Activated naive CD4-positive, alpha-beta T cell treated with anti-CD3 and anti-CD28 coated beads, Interleukin-2, amount 50 U/mL, for 72 hours (primary cell): Measurements from ENCODE around the gene SMURF2. TPM values are rescaled to one million over a fixed set of nuclear protein-coding genes. Genes with fewer than 3 reads are reported as not detected.

Experiments used
- ATAC-seq, 2 donors: fragments of 150-1000 bp; cut with Tn5 transposase; 2 replicates each; pipeline ENCODE4 v1.10.0; 2021; ENCODE audit warnings: mild to moderate bottlenecking in 2 of 2, moderate library complexity in 2 of 2
- DNase-seq, 2 donors: peaks; one replicate each; pipeline ENCODE4 v3.0.0; 2021 to 2022; ENCODE audit warnings: low spot score in 2 of 2
- H3K27ac Mint-ChIP-seq, 2 donors: one replicate each; pipeline ENCODE4 v1.8.0; 2022; ENCODE audit warnings: mild to moderate bottlenecking in 2 of 2, mixed read lengths in 2 of 2
- H3K36me3 Mint-ChIP-seq, 2 donors: one replicate each; pipeline ENCODE4 v1.8.0; 2022; ENCODE audit warnings: mixed read lengths in 2 of 2
- H3K9me3 Mint-ChIP-seq, 2 donors: one replicate each; pipeline ENCODE4 v1.8.0; 2022; ENCODE audit warnings: mixed read lengths in 2 of 2
- total RNA-seq, 2 donors: library from RNA; stranded (reverse); gene quantifications; one replicate each; pipeline ENCODE4 v1.2.3, GENCODE V29; 2022

SMURF2 gene
- total RNA-seq, 2 donors from 2014 or later: 14.9 to 16.0 TPM

- DNase-seq (no peak), ATAC-seq (no peak)
- Mint-ChIP-seq H3K9me3 (peaks cover 0 to 5% of the 10 kb centered on the region in 2 donors), H3K27ac (no peak overlapping the region), H3K36me3 (peaks cover 0 to 12% of the 10 kb centered on the region in 2 donors)
Measured at GRCh38 chr17:64651889-64652288, 10.2 kb downstream of the SMURF2 start.

GRCh38 chr17:64648234-64648633, 13.9 kb downstream of the SMURF2 start:
- peak overlapping the region in 1 of 2 donors; percentile 71 for H3K27ac Mint-ChIP-seq
- ATAC-seq (no peak), DNase-seq (no peak)
- no peaks in the 10 kb centered on the region for H3K9me3 Mint-ChIP-seq
- no peaks in the 10 kb centered on the region for H3K36me3 Mint-ChIP-seq

GRCh38 chr17:64647817-64648216, 14.3 kb downstream of the SMURF2 start:
- H3K27ac Mint-ChIP-seq: no peak overlapping the region

GRCh38 chr17:64639516-64639915, 22.6 kb downstream of the SMURF2 start:
- ATAC-seq (no peak), DNase-seq (no peak)
- H3K9me3 Mint-ChIP-seq: peaks cover 0 to 5% of the 10 kb centered on the region in 2 donors
- H3K36me3 Mint-ChIP-seq: peaks cover 0 to 6% of the 10 kb centered on the region in 2 donors
- no peak overlapping the region for H3K27ac Mint-ChIP-seq

More at GRCh38 chr17:64647817-64648216, 14.3 kb downstream of the SMURF2 start:
- no peaks in the 10 kb centered on the region for H3K9me3 Mint-ChIP-seq
- no peak for ATAC-seq
- no peaks in the 10 kb centered on the region for H3K36me3 Mint-ChIP-seq
- DNase-seq: no peak

GRCh38 chr17:64638552-64639203, 23.4 kb downstream of the SMURF2 start:
- Mint-ChIP-seq H3K9me3 (peaks cover 0 to 5% of the 10 kb centered on the region in 2 donors), H3K27ac (no peak overlapping the region), H3K36me3 (peaks cover 0 to 6% of the 10 kb centered on the region in 2 donors)
- ATAC-seq (no peak), DNase-seq (no peak)

GRCh38 chr17:64635647-64636305, 26.3 kb downstream of the SMURF2 start:
- ATAC-seq (peak; percentile 75 to 90), DNase-seq (no peak)
- H3K27ac Mint-ChIP-seq: peak overlapping the region; percentile 85 to 95
- peaks cover 0 to 6% of the 10 kb centered on the region in 2 donors for H3K36me3 Mint-ChIP-seq
- H3K9me3 Mint-ChIP-seq: peaks cover 0 to 5% of the 10 kb centered on the region in 2 donors

GRCh38 chr17:64634218-64634617, 27.9 kb downstream of the SMURF2 start:
- no peak for DNase-seq

GRCh38 chr17:64632606-64633005, 29.5 kb downstream of the SMURF2 start:
- H3K9me3 Mint-ChIP-seq: peaks cover 0 to 5% of the 10 kb centered on the region in 2 donors
- DNase-seq (no peak), ATAC-seq (no peak)
- H3K27ac Mint-ChIP-seq: no peak overlapping the region
- H3K36me3 Mint-ChIP-seq: peaks cover 0 to 8% of the 10 kb centered on the region in 2 donors

More at GRCh38 chr17:64634218-64634617, 27.9 kb downstream of the SMURF2 start:
- ATAC-seq: peak; percentile 68 to 69
- H3K36me3 Mint-ChIP-seq: peaks cover 0 to 6% of the 10 kb centered on the region in 2 donors
- peak overlapping the region in 1 of 2 donors; percentile 52 for H3K27ac Mint-ChIP-seq
- peaks cover 0 to 5% of the 10 kb centered on the region in 2 donors for H3K9me3 Mint-ChIP-seq

- Mint-ChIP-seq H3K36me3 (peaks cover 0 to 10% of the 10 kb centered on the region in 2 donors), H3K27ac (no peak overlapping the region), H3K9me3 (peaks cover 0 to 5% of the 10 kb centered on the region in 2 donors)
- no peak for DNase-seq
- ATAC-seq: no peak
Measured at GRCh38 chr17:64632194-64632593, 29.9 kb downstream of the SMURF2 start.

GRCh38 chr17:64630309-64631223, 31.5 kb downstream of the SMURF2 start:
- Mint-ChIP-seq H3K9me3 (peaks cover 0 to 4% of the 10 kb centered on the region in 2 donors), H3K27ac (peak overlapping the region; percentile 37 to 54), H3K36me3 (peaks cover 2 to 9% of the 10 kb centered on the region in 2 donors)
- no peak for ATAC-seq
- DNase-seq: no peak

- Mint-ChIP-seq H3K27ac (peak overlapping the region; percentile 81 to 86), H3K36me3 (peaks cover 4 to 8% of the 10 kb centered on the region in 2 donors), H3K9me3 (no peaks in the 10 kb centered on the region)
- DNase-seq: peak in 1 of 2 donors; percentile 22
- peak; percentile 97 to 99 for ATAC-seq
Measured at GRCh38 chr17:64628641-64629040, 33.5 kb downstream of the SMURF2 start.

- ATAC-seq: peak; percentile 53 to 65
- DNase-seq: no peak
- peaks cover 4 to 8% of the 10 kb centered on the region in 2 donors for H3K36me3 Mint-ChIP-seq
- H3K9me3 Mint-ChIP-seq: no peaks in the 10 kb centered on the region
- H3K27ac Mint-ChIP-seq: peak overlapping the region; percentile 22 to 86
Measured at GRCh38 chr17:64627797-64628196, 34.3 kb downstream of the SMURF2 start.

- no peak overlapping the region for H3K27ac Mint-ChIP-seq
- H3K9me3 Mint-ChIP-seq: no peaks in the 10 kb centered on the region
- H3K36me3 Mint-ChIP-seq: peaks cover 4 to 8% of the 10 kb centered on the region in 2 donors
- no peak for ATAC-seq
- DNase-seq: no peak
Measured at GRCh38 chr17:64626827-64627226, 35.3 kb downstream of the SMURF2 start.

GRCh38 chr17:64625541-64625940, 36.6 kb downstream of the SMURF2 start:
- Mint-ChIP-seq H3K36me3 (peaks cover 4 to 8% of the 10 kb centered on the region in 2 donors), H3K9me3 (no peaks in the 10 kb centered on the region), H3K27ac (peak overlapping the region in 1 of 2 donors; percentile 51)
- DNase-seq (no peak), ATAC-seq (no peak)

- no peak for ATAC-seq
- no peaks in the 10 kb centered on the region for H3K9me3 Mint-ChIP-seq
- H3K27ac Mint-ChIP-seq: no peak overlapping the region
- H3K36me3 Mint-ChIP-seq: peaks cover 4 to 8% of the 10 kb centered on the region in 2 donors
- DNase-seq: no peak
Measured at GRCh38 chr17:64622931-64623654, 39.0 kb downstream of the SMURF2 start.

- DNase-seq (no peak), ATAC-seq (no peak)
- no peak overlapping the region for H3K27ac Mint-ChIP-seq
- H3K9me3 Mint-ChIP-seq: no peaks in the 10 kb centered on the region
- peaks cover 0 to 8% of the 10 kb centered on the region in 2 donors for H3K36me3 Mint-ChIP-seq
Measured at GRCh38 chr17:64621772-64622171, 40.3 kb downstream of the SMURF2 start.
